ENCODE measurements around the gene NCAM1. TPM values are rescaled to one million over a fixed set of nuclear protein-coding genes. Genes with fewer than 3 reads are reported as not detected.

NCAM1 gene
- total and polyA plus RNA-seq, 2 of the 13 experiments (the other 11 are each of a cell fraction or from before 2014, with no cell fraction given), result 0.05 TPM; not detected in 1

- TF ChIP-seq RFXANK (CRISPR knock-in tag; IDR thresholded peaks at IDR 0.05), result 0 out of 2 replicates have a peak, but pooled peaks have one; percentile 24
- TF ChIP-seq, protein P1, sequence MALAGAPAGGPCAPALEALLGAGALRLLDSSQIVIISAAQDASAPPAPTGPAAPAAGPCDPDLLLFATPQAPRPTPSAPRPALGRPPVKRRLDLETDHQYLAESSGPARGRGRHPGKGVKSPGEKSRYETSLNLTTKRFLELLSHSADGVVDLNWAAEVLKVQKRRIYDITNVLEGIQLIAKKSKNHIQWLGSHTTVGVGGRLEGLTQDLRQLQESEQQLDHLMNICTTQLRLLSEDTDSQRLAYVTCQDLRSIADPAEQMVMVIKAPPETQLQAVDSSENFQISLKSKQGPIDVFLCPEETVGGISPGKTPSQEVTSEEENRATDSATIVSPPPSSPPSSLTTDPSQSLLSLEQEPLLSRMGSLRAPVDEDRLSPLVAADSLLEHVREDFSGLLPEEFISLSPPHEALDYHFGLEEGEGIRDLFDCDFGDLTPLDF (CRISPR knock-in tag; IDR thresholded peaks at IDR 0.05), result peak; percentile 63
- no peak for TF ChIP-seq POLR2AphosphoS2 (IDR thresholded peaks at IDR 0.05; ENCODE audit: low read depth, low read length)
- TF ChIP-seq MBD4 (IDR thresholded peaks at IDR 0.05; ENCODE audit: borderline replicate concordance, low read length), result no peak
- no peak for TF ChIP-seq DDIT3 (CRISPR knock-in tag; IDR thresholded peaks at IDR 0.05)
- no peak for TF ChIP-seq ZNF672 (CRISPR knock-in tag; IDR thresholded peaks at IDR 0.05)
- TF ChIP-seq KAT2B (IDR thresholded peaks at IDR 0.05; ENCODE audit: borderline replicate concordance, low read depth, low read length), result no peak
- TF ChIP-seq ZNF878 (CRISPR knock-in tag; IDR thresholded peaks at IDR 0.05), result no peak
- no peak for TF ChIP-seq HOXA9 (CRISPR knock-in tag; IDR thresholded peaks at IDR 0.05; ENCODE audit: borderline replicate concordance)
- TF ChIP-seq HNF4G (IDR thresholded peaks at IDR 0.05; ENCODE audit: borderline replicate concordance, low read depth, low read length), result no peak
- TF ChIP-seq HNF4G (CRISPR knock-in tag; IDR thresholded peaks at IDR 0.05; ENCODE audit: borderline replicate concordance, low read depth), result no peak
- TF ChIP-seq, protein P2, sequence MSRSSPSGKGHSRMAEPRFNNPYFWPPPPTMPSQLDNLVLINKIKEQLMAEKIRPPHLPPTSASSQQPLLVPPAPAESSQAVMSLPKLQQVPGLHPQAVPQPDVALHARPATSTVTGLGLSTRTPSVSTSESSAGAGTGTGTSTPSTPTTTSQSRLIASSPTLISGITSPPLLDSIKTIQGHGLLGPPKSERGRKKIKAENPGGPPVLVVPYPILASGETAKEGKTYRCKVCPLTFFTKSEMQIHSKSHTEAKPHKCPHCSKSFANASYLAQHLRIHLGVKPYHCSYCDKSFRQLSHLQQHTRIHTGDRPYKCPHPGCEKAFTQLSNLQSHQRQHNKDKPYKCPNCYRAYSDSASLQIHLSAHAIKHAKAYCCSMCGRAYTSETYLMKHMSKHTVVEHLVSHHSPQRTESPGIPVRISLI (CRISPR knock-in tag; IDR thresholded peaks at IDR 0.05; ENCODE audit: borderline replicate concordance), result no peak
- TF ChIP-seq TBX3 (IDR thresholded peaks at IDR 0.05; ENCODE audit: borderline replicate concordance), result no peak
- peak; percentile 47; the same call in 1 of the 2 replicates for TF ChIP-seq PITX1 (CRISPR knock-in tag; IDR thresholded peaks at IDR 0.05)
- no peak for TF ChIP-seq CBX2 (IDR thresholded peaks at IDR 0.05; ENCODE audit: low read depth, low read length)
- no peak for TF ChIP-seq CBX2 (CRISPR knock-in tag; IDR thresholded peaks at IDR 0.05; ENCODE audit: low read depth)
- TF ChIP-seq GTF2F1 (IDR thresholded peaks at IDR 0.05; ENCODE audit: low read length), result no peak
- peak; percentile 18; the same call in 1 of the 2 replicates for TF ChIP-seq SIN3B (IDR thresholded peaks at IDR 0.05; ENCODE audit: low read length)
- no peak for TF ChIP-seq TOE1 (CRISPR knock-in tag; IDR thresholded peaks at IDR 0.05)
- peak; percentile 73; the same call in 1 of the 2 replicates for TF ChIP-seq ZNF768 (CRISPR knock-in tag; IDR thresholded peaks at IDR 0.05)
- TF ChIP-seq ZBTB38 (CRISPR knock-in tag; IDR thresholded peaks at IDR 0.05), result peak; percentile 42; the same call in 1 of the 2 replicates
- TF ChIP-seq PHF5A (CRISPR knock-in tag; IDR thresholded peaks at IDR 0.05; ENCODE audit: low read depth, unreplicated experiment), result no peak
- TF ChIP-seq PHF8 (CRISPR knock-in tag; IDR thresholded peaks at IDR 0.05), result peak; percentile 98
- TF ChIP-seq U2AF1 (optimal IDR thresholded peaks at IDR 0.05; ENCODE audit: low read depth, low read length), result no peak
- peak; percentile 71; the same call in 1 of the 2 replicates for TF ChIP-seq ZNF572 (CRISPR knock-in tag; IDR thresholded peaks at IDR 0.05)
- TF ChIP-seq PCBP1 (IDR thresholded peaks at IDR 0.05; ENCODE audit: borderline replicate concordance, low read depth, low read length), result no peak
- 0 out of 2 replicates have a peak, but pooled peaks have one; percentile 21 for TF ChIP-seq ZNF136 (CRISPR knock-in tag; IDR thresholded peaks at IDR 0.05; ENCODE audit: low read depth)
These were observed 353.4 kb downstream of the NCAM1 start, which contains the start of gene TTC12 (continued) for GRCh38 chr11:113314389-113315301.
